HL-60 (cell line): ENCODE measurements around the gene ERC2.

Experiments used
- GABPA ChIP-seq: IDR thresholded peaks from 2 replicates; pipeline ENCODE4 v1.6.1; 2012; ENCODE audit warnings: low read depth
- POLR2AphosphoS5 ChIP-seq: IDR thresholded peaks from 2 replicates; pipeline ENCODE4 v1.6.1; 2012; ENCODE audit warnings: low read depth
- REST ChIP-seq: IDR thresholded peaks from 2 replicates; pipeline ENCODE4 v1.6.1; 2012; ENCODE audit warnings: low read depth; ENCODE audit not compliant: insufficient replicate concordance
- SPI1 ChIP-seq: IDR thresholded peaks from 2 replicates; pipeline ENCODE4 v1.6.1; 2012; ENCODE audit warnings: low read depth, mild to moderate bottlenecking, borderline replicate concordance
- TF ChIP-seq, protein P1 (sequence below): IDR thresholded peaks from one replicate; pipeline ENCODE4 v1.5.1; 2011; ENCODE audit warnings: low read length, control low read depth, inconsistent platforms; ENCODE audit not compliant: insufficient read depth

DNA sequence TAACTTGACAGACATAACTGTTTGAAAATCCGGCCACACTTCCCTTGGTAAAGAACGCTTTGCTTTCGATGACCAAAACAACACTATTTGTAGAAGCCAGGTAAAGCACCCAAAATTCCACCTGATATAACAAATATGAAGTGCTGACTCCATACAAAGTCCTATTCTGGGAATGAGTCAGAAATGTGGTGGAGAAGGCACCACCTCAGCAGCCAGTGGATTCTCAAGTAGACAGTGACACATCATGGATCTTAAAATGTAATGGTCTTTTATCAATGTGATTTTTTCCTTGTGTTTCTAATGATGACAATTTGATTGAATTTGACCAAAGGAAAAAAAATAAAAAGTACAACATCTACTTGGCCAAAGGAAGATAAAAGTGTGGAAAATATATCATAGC is 846.2 kb downstream of the ERC2 start:
- TF ChIP-seq POLR2AphosphoS5 (no peak), REST (no peak), SPI1 (no peak), GABPA (no peak)
- TF ChIP-seq, protein P1, sequence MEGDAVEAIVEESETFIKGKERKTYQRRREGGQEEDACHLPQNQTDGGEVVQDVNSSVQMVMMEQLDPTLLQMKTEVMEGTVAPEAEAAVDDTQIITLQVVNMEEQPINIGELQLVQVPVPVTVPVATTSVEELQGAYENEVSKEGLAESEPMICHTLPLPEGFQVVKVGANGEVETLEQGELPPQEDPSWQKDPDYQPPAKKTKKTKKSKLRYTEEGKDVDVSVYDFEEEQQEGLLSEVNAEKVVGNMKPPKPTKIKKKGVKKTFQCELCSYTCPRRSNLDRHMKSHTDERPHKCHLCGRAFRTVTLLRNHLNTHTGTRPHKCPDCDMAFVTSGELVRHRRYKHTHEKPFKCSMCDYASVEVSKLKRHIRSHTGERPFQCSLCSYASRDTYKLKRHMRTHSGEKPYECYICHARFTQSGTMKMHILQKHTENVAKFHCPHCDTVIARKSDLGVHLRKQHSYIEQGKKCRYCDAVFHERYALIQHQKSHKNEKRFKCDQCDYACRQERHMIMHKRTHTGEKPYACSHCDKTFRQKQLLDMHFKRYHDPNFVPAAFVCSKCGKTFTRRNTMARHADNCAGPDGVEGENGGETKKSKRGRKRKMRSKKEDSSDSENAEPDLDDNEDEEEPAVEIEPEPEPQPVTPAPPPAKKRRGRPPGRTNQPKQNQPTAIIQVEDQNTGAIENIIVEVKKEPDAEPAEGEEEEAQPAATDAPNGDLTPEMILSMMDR, result no peak
